ENCODE results near the gene NOS3. TPM values are rescaled to one million over a fixed set of nuclear protein-coding genes. Genes with fewer than 3 reads are reported as not detected.

Gene NOS3
- total and polyA plus RNA-seq, 2 experiments from 2014 or later, result 2.6 to 6.1 TPM

DNA sequence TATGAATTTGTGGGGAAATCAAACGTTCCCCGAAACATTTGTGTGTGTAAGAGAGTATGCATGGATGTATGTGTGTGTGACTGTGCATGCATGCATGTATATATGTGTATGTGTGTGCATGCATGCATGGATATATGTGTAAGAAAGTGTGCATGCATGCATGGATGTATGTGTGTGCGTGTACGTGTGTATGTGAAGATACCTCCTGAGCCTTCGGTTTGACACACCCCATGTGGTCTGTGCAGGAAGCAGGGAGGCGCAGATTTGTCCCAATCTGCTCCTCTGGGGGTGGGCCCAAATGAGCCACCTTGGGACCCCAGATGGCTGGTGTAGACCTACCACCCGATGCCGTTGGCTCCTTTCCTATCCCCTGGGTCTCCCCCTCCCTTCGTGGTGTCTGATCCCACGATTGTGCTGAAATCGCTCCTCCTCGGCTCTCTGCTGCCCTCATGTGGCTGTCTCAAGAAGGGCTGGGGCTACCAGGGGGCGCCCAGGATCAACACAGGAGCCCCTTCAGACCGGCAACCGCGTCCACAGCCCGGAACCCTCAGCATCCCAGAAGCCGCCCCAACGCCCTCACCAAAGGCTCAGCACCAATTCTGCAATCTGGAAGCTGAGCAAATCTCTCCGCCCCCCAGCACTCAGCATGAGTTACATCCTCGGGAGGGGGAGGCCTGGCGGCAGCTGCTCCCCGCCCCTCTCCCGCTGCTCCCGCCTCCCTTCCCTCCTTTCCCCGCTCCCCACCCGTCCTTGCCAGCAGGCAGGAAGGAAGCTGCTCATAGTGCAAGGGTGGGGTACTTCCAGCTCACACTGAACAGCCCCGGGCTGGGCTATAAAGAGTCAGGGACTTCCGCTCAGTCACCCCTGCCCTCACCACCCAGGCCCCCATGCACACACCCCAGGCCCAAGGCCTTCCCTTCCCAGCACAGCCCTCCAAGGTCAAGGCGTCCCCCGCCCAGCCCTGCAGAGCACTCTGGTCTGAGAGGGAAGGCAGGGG is 2.3 kb upstream of the NOS3 start (continued):
- no peak for TF ChIP-seq ZNF462 (CRISPR knock-in tag; IDR thresholded peaks at IDR 0.05)
- TF ChIP-seq, protein P1, sequence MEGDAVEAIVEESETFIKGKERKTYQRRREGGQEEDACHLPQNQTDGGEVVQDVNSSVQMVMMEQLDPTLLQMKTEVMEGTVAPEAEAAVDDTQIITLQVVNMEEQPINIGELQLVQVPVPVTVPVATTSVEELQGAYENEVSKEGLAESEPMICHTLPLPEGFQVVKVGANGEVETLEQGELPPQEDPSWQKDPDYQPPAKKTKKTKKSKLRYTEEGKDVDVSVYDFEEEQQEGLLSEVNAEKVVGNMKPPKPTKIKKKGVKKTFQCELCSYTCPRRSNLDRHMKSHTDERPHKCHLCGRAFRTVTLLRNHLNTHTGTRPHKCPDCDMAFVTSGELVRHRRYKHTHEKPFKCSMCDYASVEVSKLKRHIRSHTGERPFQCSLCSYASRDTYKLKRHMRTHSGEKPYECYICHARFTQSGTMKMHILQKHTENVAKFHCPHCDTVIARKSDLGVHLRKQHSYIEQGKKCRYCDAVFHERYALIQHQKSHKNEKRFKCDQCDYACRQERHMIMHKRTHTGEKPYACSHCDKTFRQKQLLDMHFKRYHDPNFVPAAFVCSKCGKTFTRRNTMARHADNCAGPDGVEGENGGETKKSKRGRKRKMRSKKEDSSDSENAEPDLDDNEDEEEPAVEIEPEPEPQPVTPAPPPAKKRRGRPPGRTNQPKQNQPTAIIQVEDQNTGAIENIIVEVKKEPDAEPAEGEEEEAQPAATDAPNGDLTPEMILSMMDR (conservative IDR thresholded peaks at IDR 0.05; ENCODE audit: low read depth in 2 of 2), result peak; percentile 82 to 98

DNA sequence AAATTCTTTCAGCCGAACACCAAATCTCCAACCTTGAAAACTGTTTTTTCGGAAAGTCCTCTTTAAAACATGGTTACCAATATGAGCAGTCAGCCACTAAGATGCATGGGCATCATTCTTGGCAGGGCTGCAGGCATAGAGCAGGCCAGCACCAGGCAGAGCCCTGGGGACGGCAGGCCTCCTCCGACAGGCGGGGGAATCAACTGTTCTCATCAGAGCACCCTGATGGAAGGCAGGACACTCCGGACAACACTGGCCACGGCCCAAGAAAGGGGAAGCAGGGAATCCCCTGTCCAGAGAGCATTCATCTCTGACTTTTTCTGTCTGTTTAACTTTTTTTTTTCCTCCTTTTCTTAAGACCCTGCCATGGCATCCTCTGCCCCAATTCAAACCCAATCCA is 1.4 kb upstream of the NOS3 start:
- H3K36me3 Mint-ChIP-seq (ENCODE audit: low read depth), result peaks cover 26% of the 10 kb centered on the region
- DNase-seq (ENCODE audit: low spot score) (no peak), ATAC-seq (no peak)
- Histone ChIP-seq H3K27ac (ENCODE audit: low read depth) (no peak overlapping the region), H3K4me2 (no peak overlapping the region), H2AFZ (no peak overlapping the region), H3K9me2 (ENCODE audit: insufficient read depth) (no peaks in the 10 kb centered on the region), H3K4me3 (no peak overlapping the region), H3F3A (replicated peaks; ENCODE audit: low read depth) (no peaks in the 10 kb centered on the region), H3K4me1 (ENCODE audit: insufficient read depth) (peaks cover 12% of the 10 kb centered on the region), H3K79me2 (replicated peaks; ENCODE audit: insufficient read depth) (no peaks in the 10 kb centered on the region), H4K20me1 (replicated peaks; ENCODE audit: insufficient read depth) (no peaks in the 10 kb centered on the region), H3K36me3 (ENCODE audit: insufficient read depth) (no peaks in the 10 kb centered on the region), H3K27me3 (ENCODE audit: insufficient read depth) (no peaks in the 10 kb centered on the region)
- peaks cover 15% of the 10 kb centered on the region for H3K4me1 Mint-ChIP-seq
- peak overlapping the region; percentile 71; the same call in 2 of the 3 replicates for H3K4me3 Mint-ChIP-seq
- H3K9me3 Mint-ChIP-seq, result peaks cover 26% of the 10 kb centered on the region
- H3K27me3 Mint-ChIP-seq (ENCODE audit: insufficient read depth, low read depth, poor library complexity), result peaks cover 23% of the 10 kb centered on the region
- H3K27ac Mint-ChIP-seq, result no peak overlapping the region
- TF ChIP-seq JUNB (IDR thresholded peaks at IDR 0.05; ENCODE audit: unreplicated experiment) (no peak), EZH2phosphoT487 (IDR thresholded peaks at IDR 0.05; ENCODE audit: unreplicated experiment) (no peak), NANOG (IDR thresholded peaks at IDR 0.05; ENCODE audit: borderline replicate concordance) (no peak), ZNF114 (CRISPR knock-in tag; IDR thresholded peaks at IDR 0.05) (no peak), STAT1 (IDR thresholded peaks at IDR 0.05; ENCODE audit: unreplicated experiment) (no peak), EZH2 (IDR thresholded peaks at IDR 0.05; ENCODE audit: low read depth, unreplicated experiment) (no peak), POLR2AphosphoS5 (IDR thresholded peaks at IDR 0.05; ENCODE audit: low read depth) (no peak), ZNF331 (CRISPR knock-in tag; IDR thresholded peaks at IDR 0.05; ENCODE audit: low read depth) (no peak), CREB1 (CRISPR knock-in tag; IDR thresholded peaks at IDR 0.05; ENCODE audit: low read depth) (no peak)
- TF ChIP-seq, protein P2, sequence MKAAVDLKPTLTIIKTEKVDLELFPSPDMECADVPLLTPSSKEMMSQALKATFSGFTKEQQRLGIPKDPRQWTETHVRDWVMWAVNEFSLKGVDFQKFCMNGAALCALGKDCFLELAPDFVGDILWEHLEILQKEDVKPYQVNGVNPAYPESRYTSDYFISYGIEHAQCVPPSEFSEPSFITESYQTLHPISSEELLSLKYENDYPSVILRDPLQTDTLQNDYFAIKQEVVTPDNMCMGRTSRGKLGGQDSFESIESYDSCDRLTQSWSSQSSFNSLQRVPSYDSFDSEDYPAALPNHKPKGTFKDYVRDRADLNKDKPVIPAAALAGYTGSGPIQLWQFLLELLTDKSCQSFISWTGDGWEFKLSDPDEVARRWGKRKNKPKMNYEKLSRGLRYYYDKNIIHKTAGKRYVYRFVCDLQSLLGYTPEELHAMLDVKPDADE (IDR thresholded peaks at IDR 0.05), result no peak
- TF ChIP-seq, protein P1 (conservative IDR thresholded peaks at IDR 0.05; ENCODE audit: low read depth in 2 of 2), result no peak

Data from GM23338 (cell line).